SU-DHL-6 (cell line): ENCODE measurements around the gene F2RL1.
"Not testable (repeated sequence)": the region's sequence is repeated elsewhere in the genome, so short reads cannot be mapped to it uniquely, and the experiment has no call there.

Experiments used
- CTCF ChIP-seq: fragments of 200-600 bp; sonication (generic); IDR thresholded peaks from one replicate; pipeline ENCODE4 v1.5.1; 2017; ENCODE audit warnings: antibody characterized with exemption, mild to moderate bottlenecking, low read length, moderate library complexity; ENCODE audit not compliant: insufficient read depth, poor library complexity, severe bottlenecking
- EZH2phosphoT487 ChIP-seq: fragments of 200-600 bp; sonication (generic), shearing (Covaris generic); conservative IDR thresholded peaks from 2 replicates; pipeline ENCODE4 v1.6.1; 2018; ENCODE audit warnings: mild to moderate bottlenecking, antibody characterized with exemption, low read length, moderate library complexity, mixed read lengths

DNA sequence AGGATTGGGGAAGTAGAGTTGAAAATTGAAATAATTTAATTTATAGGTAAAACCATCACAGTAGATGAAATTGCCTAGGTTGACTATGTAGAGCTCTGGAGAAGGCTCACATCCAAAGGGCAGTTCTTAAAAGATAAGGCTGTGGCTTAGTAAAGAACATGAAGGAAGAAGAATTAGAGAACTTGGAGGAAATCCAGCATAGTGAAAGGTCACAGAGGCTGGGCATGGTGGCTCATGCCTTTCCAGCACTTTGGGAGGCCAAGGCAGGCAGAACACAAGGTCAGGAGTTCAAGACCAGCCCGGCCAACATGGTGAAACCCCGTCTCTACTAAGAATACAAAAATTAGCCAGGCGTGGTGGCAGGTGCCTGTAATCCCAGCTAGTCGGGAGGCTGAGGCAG, 38.0 kb downstream of the F2RL1 start:
- not testable (repeated sequence) for TF ChIP-seq CTCF, EZH2phosphoT487
